Measurements from ENCODE around the gene TAF1C.
"Not testable (repeated sequence)": the region's sequence is repeated elsewhere in the genome, so short reads cannot be mapped to it uniquely, and the experiment has no call there.

The TAF1C gene

DNA sequence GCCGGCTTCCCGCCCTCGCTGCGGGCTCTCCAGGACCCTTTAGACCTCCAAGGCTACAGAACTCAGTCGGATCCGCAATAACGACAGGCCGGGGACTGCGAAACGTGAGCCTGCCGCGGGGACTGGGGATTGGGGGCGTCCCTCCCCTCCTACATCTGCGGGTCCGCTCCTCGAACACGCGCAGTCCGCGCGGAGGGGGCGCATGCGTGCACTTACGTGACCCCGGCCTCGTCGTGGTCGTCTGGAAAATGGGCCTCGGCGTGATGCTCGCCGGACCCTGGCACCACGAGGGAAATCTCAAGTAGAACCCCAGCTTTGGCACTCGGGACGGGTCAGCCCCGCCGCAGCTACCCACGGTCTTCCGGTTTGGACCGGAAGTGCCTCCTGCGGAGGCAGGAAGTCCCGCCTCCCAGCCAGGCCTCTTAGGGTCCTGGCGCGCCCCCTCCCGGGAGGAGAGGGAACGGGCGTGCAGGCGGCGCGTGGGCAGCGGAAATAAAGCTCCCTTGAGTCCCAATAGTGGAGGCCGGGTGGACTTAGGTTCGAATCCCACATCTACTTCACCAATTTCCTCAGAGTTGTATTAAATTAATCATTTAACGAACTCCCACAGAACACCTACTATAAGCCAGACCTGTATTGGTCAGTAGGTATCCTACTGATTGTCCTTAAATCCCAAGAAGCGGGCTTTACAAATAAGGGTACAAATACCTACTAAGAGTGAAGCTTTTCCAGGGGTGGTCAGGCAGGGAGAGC lies at the start of gene TAF1C:
TSS of gene TAF1C (minus strand) at position 373 of the 753 bp plus-strand sequence. CDS start 2,069 bp downstream, outside the sequence.
- DNase-seq (ENCODE audit: extremely low read depth in 1 of 2, low read depth in 1 of 2): peak; percentile 65 to 86

DNA sequence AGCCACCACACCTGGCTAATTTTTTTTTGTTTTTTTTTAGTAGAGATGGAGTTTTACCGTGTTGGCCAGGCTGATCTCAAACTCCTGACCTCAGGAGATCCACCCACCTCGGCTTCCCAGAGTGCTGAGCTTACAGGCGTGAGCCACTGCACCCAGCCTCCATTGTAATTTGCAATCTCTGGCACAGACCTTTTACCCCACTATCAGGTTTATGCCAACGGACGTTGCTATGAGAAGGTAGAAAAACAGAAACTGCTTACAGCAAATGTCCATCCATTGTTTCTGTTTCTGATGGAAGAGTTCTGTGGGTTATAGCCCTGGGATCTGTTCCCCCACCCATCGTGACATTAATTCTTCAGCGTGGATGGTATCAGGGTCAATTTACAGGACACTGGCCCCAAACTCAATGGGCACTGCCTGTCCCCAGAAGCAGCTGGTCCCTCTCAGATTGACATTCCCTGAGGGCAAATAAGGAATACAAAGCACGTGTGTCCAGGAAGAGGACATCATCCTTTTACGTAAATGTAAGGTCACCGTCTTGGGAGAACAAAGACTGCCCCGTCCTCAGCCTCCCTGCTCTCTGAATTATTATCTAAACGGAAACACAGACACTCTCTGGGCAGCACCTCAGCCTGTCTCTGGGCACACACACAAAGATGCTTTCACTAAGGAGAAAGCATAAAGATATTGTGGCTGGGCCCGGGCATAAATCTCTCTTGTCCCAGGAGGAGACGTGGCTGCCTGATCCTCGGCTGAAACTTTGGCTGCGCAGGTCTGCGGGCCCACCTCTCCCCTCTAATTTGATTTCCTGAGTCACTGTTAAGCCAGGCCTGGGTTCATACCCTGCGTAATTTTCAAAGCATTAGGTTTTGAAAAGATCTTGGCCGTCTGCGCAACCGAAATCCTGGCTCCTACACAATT lies 47.7 kb upstream of the TAF1C start:
- no peak for DNase-seq (ENCODE audit: extremely low read depth in 1 of 2, low read depth in 1 of 2)

DNA sequence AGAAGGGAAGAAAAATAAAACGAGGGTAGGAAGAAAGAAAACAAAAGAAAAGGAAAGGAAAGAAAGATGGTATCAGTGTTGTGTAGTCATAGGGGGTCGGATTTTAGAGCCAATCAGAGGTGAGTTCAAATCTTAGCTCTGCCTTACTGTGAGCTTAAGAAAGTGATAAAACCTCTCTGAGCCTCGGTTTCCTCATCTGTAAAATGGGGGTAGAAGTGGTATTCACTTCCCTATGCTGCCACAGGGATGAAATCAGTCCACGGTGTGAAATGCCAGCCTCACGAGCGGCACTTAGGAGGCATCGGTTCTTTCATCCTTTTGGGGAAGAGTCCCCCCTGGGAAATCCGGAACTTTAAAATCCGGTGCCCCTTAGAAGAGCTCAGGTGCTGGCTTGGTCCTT lies 46.9 kb upstream of the TAF1C start:
- DNase-seq (ENCODE audit: extremely low read depth in 1 of 2, low read depth in 1 of 2): no peak

DNA sequence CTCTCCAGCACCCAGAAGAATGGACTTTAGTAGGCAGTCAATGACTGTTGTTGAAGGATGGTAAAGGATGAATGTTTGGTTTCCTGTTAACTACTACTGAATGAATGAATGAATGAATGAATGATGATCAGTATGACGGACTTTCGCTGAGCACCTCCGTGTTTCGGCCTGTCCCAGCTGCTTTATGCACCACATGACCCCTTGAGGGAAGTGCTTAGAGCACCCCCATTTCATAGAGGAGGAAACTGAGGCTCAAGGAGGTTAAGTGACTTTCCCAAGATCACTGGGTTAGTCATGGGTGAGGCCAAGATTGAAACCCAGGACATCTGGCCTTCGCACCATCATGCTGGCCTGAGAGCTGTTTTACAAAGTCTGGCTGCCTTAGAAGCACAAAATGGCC lies 46.1 kb upstream of the TAF1C start:
- DNase-seq (ENCODE audit: extremely low read depth in 1 of 2, low read depth in 1 of 2): no peak

- no peak for DNase-seq (ENCODE audit: extremely low read depth in 1 of 2, low read depth in 1 of 2)
These were observed 45.2 kb upstream of the TAF1C start for GRCh38 chr16:84232060-84232459.

DNA sequence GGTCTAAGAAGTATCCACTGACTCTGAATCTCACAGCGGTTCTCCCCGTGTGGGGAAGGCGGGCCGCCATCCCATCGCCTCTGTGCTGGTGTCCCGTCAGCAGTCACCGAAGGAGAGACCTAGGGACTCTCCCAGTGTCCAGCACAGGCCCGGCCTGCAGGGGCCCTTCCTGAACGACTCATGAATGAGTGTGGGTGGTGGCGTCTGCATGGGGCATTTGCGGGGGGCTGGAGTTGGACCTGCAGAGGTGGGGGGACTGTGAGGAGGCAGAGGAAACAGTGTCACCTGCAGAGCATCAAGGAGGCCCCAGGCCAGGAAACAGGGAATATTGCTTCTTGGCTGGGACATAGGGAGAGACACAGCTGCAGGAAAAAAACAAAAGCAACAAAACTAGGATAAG lies 42.6 kb upstream of the TAF1C start:
- DNase-seq (ENCODE audit: extremely low read depth in 1 of 2, low read depth in 1 of 2): no peak

DNA sequence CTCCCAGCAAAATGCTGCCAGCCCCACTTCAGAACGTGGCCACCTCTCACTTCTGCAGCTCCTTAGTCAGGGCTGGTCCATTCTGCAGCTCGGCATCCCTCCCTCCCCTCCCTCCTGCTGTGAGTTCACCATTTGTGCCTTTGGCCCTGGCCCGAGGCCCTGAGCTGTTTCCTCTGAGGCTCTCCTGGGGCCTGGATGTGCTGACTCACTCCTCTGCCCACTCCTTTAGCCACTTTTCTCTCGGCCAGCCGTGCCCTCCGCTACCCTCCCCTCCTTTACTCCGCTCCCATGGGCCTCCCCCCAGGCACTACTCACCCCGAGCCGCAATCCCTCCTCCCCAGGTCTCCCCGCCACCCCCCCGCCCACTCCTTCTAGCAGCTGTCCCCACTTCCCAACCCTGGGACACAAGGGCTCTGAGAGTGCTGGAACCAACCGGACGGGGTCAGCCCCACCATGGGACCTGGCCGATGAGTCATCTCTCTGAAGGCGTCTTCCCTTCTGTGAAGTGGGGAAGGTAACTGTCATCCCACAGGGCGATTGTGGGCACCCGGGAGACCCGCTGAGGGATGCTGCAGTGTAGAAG lies 41.5 kb upstream of the TAF1C start:
- no peak for DNase-seq (ENCODE audit: extremely low read depth in 1 of 2, low read depth in 1 of 2)

- no peak for DNase-seq (ENCODE audit: extremely low read depth in 1 of 2, low read depth in 1 of 2)
These were observed 40.7 kb upstream of the TAF1C start for GRCh38 chr16:84227548-84227947.

DNA sequence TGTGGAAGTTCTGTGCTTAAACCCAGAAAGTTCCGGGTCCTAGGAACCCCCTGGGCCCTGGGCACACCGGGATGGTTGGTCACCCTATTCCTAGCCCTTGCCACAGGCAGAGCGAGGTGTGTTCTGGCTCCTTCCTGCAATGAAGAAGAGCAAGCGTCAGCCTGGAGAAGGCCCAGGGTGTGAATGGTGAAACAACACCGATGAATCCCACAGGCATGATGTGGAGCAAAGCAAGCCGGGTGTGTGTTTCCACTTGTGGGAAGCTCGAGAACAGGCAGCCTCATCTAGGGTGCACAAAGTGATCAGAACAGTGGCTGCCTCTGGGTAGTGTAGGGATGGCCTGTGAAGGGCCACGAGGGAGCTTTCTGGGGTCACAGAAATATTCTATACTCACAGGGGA lies 39.2 kb upstream of the TAF1C start:
- DNase-seq (ENCODE audit: extremely low read depth in 1 of 2, low read depth in 1 of 2): no peak

DNA sequence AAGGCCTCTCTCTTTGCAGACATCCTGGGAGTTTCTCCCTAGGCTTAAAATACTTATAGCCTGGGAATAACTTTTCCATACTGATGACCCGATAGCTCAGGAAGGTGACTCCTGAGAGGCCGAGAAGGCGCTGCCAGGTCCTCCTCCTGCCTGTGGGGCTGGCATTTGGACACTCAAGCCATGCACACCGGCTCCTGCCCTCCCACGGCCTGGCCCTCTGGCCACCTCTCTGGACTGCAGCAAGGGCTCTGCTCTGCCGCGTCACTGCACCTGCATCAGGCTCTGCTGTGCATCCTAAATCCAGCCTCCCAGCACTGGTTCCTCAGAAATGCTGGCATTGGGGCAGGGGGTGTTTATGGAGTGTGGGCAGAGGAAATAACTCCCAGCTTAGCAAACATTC lies 38.7 kb upstream of the TAF1C start:
- DNase-seq (ENCODE audit: extremely low read depth in 1 of 2, low read depth in 1 of 2): no peak

DNA sequence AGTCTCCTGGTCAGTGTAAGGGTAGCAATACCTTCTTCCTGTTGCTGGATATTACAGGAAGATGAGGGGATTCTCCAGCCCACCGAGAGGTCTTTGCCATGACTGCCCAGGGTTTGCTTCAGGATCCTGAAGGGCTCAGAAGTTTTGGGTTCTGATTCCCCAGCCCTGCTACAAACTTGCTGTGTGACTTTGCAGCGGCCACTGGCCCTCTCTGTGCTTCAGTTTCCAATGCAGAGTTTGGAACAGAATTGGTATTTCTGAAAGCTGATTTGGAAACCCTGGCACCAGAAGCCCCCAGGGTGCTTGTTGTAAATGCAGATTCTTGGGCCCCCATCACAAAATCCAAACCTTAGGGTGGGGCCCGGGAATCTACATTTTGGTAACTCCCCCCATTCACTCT lies 38.3 kb upstream of the TAF1C start:
- DNase-seq (ENCODE audit: extremely low read depth in 1 of 2, low read depth in 1 of 2): no peak

- DNase-seq (ENCODE audit: extremely low read depth in 1 of 2, low read depth in 1 of 2): no peak
These were observed 37.7 kb upstream of the TAF1C start for GRCh38 chr16:84224554-84224953.

GRCh38 chr16:84223456-84223855 lies 36.6 kb upstream of the TAF1C start:
- no peak for DNase-seq (ENCODE audit: extremely low read depth in 1 of 2, low read depth in 1 of 2)

DNA sequence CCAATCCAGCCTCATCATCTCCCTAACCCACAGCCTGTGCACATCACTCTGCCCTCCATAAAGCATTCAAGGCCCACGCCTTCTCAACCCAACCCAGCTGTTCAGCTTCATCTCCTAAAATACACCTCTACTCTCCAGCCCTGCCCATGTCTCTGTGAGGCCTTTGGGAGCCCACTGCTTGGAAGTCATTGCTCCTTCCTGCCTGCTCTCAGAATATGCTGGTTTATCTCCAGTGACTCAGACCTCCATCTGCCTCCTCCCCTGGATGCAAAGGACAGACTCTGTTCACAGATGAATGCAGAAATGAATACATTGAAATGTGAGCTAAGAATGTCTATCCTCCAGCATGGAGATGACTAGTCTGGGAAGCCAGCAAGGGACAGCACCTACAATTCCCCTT lies 34.0 kb upstream of the TAF1C start:
- DNase-seq (ENCODE audit: extremely low read depth in 1 of 2, low read depth in 1 of 2): no peak

DNA sequence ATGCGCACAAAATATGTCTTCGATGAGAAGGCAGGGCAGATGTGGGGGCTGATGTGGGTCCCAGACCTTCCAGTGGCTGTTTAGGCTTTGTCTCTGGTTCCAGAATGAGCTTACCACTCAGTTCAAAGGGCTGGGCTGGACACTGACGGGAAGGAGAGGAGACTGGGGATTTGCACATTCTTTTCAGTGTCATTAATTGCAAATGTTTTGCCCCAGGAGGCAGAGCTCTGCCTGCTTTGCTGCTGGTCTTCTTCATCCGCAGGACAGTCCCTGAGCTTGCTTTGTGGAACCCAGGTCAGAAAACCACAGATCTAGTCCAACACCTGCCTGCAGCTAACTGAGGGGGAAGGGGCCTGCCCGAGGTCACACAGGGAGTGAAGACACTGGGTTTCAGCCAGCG lies 32.1 kb upstream of the TAF1C start:
- no peak for DNase-seq (ENCODE audit: extremely low read depth in 1 of 2, low read depth in 1 of 2)

DNA sequence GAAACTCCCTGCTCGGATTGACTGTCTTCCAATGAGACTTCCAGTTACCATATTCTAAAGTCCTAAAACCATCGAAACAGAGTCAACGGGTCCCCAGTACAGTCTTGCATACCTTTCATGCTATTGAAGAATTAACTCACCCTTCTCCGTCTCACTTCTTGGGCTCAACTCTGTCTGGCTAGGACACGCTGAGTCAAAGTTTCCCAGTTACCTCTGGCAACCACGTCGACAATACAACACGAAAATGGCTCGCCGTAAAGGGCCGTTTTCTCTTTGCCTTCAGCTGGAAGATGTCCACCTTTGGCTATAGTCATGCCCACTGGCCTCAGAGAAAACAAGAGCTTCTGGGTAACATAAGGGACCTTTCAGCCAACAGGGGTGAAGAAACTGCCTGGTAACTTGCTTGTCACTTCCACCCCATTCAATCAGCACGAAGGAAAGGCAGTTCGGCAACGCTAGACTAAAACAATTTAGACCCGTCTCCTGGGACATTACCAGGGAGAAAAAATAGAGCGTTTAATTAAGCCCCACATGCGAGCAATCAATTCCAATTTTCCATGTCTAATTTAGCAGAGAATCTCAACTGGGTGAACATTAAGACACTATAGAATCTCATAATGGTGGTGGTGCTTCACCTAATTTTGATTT lies 31.4 kb upstream of the TAF1C start:
- DNase-seq (ENCODE audit: extremely low read depth in 1 of 2, low read depth in 1 of 2): no peak

DNA sequence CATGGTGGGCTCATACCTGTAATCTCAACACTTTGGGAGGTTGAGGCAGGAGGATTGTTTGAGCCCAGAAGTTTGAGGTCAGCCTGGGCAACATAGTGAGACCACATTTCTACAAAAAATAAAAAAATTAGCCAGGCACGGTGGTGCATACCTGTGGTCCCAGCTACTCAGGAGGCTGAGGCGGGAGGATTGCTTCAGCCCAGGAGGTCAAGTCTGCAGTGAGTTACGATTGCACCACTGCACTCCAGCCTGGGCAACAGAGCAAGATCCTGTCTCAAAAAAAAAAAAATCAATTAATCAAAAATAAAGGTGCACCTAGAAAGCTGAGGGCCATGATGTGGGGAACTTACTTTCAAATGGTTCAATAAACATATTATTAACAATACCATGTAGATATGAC lies 29.3 kb upstream of the TAF1C start:
- not testable (repeated sequence) for DNase-seq (ENCODE audit: extremely low read depth in 1 of 2, low read depth in 1 of 2)

- DNase-seq (ENCODE audit: extremely low read depth in 1 of 2, low read depth in 1 of 2): no peak
These were observed 28.7 kb upstream of the TAF1C start for GRCh38 chr16:84215531-84215930.

DNA sequence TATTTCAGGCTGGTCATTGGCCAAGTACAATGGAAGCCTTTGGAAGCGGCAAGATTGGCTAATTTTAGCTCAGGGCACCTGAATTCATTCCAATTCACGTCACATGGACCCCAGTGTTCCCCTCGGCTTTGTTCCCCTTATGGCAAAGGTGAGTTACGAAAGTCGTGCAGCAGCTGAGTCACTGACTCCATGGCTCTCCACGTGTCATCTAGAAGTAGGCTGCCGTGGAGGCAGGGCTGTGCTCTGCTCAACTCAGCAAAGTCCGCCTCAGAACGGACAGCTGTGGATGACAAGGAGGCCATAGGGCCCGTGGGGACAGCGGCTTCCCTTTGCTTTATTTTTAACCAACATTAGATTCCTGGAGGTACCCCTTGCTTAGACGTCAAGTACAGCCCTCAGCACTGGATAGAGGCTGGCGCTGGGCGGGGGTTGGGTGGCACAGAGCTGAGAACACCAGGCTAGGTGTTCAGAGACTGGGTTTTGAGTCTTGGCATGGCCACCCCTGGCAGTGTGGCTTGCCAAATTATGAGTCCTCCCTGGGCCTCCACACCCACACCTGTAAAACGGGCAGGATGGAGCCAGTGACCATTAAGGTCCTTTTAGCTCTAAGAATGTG lies 27.7 kb upstream of the TAF1C start:
- no peak for DNase-seq (ENCODE audit: extremely low read depth in 1 of 2, low read depth in 1 of 2)

DNA sequence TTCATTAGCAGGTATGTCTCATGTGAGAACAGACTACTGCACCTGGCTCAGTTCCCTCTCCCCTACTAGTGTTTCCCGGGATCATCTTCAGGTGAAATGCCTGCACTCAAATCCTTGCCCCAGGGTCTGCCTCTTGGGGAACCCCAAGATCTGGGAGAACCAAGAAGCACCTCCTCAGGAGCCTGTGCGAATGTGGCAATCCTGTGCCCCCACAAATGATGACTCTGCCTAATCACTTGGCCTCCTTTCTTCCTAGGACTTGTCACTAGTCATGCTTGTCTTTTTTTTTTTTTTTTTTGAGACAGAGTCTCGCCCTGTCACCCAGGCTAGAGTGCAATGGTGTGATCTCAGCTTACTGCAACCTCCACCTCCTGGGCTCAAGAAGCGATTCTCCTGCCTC lies 25.8 kb upstream of the TAF1C start:
- DNase-seq (ENCODE audit: extremely low read depth in 1 of 2, low read depth in 1 of 2): no peak

GRCh38 chr16:84212154-84212553 lies 25.3 kb upstream of the TAF1C start:
- DNase-seq (ENCODE audit: extremely low read depth in 1 of 2, low read depth in 1 of 2): no peak

All from activated CD8-positive, alpha-beta memory T cell treated with anti-CD3 and anti-CD28 coated beads for 1 hour (primary cell).